ENCODE data around the gene PTPRD.

PTPRD gene

DNA sequence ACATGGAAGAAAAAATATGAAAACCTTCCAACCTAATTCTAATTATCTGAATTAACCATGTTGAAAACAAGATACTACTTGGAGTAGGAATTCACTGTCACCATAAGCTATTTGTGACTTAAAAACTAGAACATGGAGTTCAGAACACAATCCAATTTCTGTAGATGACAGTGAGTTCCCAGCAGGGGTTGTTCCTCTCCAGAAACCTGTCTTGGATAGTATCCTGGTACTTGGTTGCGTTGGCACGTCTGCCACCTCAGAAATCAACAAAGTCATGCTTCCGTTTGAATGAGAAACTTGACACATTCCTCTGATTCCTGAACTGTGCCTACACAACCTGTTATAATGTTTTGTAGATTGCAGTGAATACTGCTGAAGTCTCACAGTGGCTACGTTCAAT is 2023.3 kb downstream of the PTPRD start:
- Histone ChIP-seq H4K20me1 (ENCODE audit: control insufficient read depth, insufficient read depth, low read depth, low read length) (no peaks in the 10 kb centered on the region), H3K36me3 (ENCODE audit: control insufficient read depth, low read length) (no peaks in the 10 kb centered on the region), H3K79me2 (ENCODE audit: control insufficient read depth, low read length) (no peaks in the 10 kb centered on the region), H3K4me1 (ENCODE audit: control insufficient read depth, low read length) (no peaks in the 10 kb centered on the region), H3K4me3 (ENCODE audit: low read length) (no peak overlapping the region), H3K27me3 (ENCODE audit: control insufficient read depth, low read length) (no peaks in the 10 kb centered on the region), H3F3A (ENCODE audit: control insufficient read depth, insufficient read depth) (no peaks in the 10 kb centered on the region), H3K9me2 (replicated peaks; ENCODE audit: control insufficient read depth, low read length) (no peaks in the 10 kb centered on the region), H3K9me3 (ENCODE audit: control insufficient read depth, insufficient read depth, low read length) (no peaks in the 10 kb centered on the region), H3K27ac (ENCODE audit: low read depth, low read length) (no peak overlapping the region), H3K4me2 (ENCODE audit: low read length) (no peak overlapping the region)
- TF ChIP-seq, protein P1, sequence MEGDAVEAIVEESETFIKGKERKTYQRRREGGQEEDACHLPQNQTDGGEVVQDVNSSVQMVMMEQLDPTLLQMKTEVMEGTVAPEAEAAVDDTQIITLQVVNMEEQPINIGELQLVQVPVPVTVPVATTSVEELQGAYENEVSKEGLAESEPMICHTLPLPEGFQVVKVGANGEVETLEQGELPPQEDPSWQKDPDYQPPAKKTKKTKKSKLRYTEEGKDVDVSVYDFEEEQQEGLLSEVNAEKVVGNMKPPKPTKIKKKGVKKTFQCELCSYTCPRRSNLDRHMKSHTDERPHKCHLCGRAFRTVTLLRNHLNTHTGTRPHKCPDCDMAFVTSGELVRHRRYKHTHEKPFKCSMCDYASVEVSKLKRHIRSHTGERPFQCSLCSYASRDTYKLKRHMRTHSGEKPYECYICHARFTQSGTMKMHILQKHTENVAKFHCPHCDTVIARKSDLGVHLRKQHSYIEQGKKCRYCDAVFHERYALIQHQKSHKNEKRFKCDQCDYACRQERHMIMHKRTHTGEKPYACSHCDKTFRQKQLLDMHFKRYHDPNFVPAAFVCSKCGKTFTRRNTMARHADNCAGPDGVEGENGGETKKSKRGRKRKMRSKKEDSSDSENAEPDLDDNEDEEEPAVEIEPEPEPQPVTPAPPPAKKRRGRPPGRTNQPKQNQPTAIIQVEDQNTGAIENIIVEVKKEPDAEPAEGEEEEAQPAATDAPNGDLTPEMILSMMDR (IDR thresholded peaks at IDR 0.05; ENCODE audit: low read depth, low read length, poor library complexity, severe bottlenecking): no peak
- no peak for TF ChIP-seq EZH2phosphoT487 (IDR thresholded peaks at IDR 0.05; ENCODE audit: borderline replicate concordance, low read length)

DNA sequence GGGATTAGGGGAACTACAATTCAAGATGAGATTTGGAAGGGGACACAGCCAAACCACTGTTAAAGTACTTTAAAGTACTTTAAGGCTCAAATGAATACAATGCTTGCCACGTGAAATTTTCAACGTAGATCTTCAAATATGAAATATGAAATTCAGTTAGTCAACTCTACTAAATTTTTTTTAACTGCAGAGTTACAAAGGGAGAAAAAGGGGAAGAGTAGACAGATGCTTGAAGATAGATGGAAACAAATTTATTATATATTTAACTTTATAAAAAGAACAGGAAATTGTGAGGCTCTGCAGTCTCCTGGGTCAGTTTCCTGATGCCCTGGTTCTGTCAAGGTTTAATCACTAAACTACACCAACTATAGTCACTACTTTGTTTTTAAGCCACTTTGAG is 2027.8 kb downstream of the PTPRD start:
- no peak overlapping the region for H3K4me2 ChIP-seq (ENCODE audit: low read length)
- no peak for TF ChIP-seq EZH2phosphoT487 (IDR thresholded peaks at IDR 0.05; ENCODE audit: borderline replicate concordance, low read length)
- TF ChIP-seq, protein P1 (IDR thresholded peaks at IDR 0.05; ENCODE audit: low read depth, low read length, poor library complexity, severe bottlenecking): no peak

DNA sequence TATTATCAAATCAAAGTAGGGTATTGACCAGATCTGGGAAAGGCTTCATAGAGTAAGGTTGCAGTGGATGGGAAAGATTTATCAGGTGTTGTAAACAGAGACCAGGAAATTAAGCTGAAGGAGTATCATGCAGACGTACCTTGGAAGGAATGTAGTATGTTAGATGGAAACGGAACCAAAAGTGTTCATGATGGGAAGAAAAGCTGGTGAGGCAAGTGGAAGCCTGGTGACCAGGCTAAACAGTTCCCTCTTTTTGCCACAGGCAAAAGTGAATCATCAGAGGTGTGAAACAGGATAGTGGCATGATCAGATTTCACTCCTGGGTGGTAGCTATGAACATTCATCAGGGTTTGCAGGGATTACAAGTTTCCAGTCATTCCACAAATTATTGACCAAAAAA is 2033.1 kb downstream of the PTPRD start:
- H3K4me1 ChIP-seq (ENCODE audit: control insufficient read depth, low read length): no peaks in the 10 kb centered on the region
- H3F3A ChIP-seq (ENCODE audit: control insufficient read depth, insufficient read depth): no peaks in the 10 kb centered on the region
- no peaks in the 10 kb centered on the region for H3K9me3 ChIP-seq (ENCODE audit: control insufficient read depth, insufficient read depth, low read length)
- H3K36me3 ChIP-seq (ENCODE audit: control insufficient read depth, low read length): no peaks in the 10 kb centered on the region
- TF ChIP-seq EZH2phosphoT487 (IDR thresholded peaks at IDR 0.05; ENCODE audit: borderline replicate concordance, low read length): no peak
- TF ChIP-seq, protein P1 (IDR thresholded peaks at IDR 0.05; ENCODE audit: low read depth, low read length, poor library complexity, severe bottlenecking): no peak
- no peak overlapping the region for H3K4me3 ChIP-seq (ENCODE audit: low read length)
- H3K27ac ChIP-seq (ENCODE audit: low read depth, low read length): no peak overlapping the region
- no peaks in the 10 kb centered on the region for H3K9me2 ChIP-seq (replicated peaks; ENCODE audit: control insufficient read depth, low read length)
- no peaks in the 10 kb centered on the region for H4K20me1 ChIP-seq (ENCODE audit: control insufficient read depth, insufficient read depth, low read depth, low read length)
- H3K27me3 ChIP-seq (ENCODE audit: control insufficient read depth, low read length): no peaks in the 10 kb centered on the region
- no peaks in the 10 kb centered on the region for H3K79me2 ChIP-seq (ENCODE audit: control insufficient read depth, low read length)
- no peak overlapping the region for H3K4me2 ChIP-seq (ENCODE audit: low read length)

More for the DNA sequence above, 2027.8 kb downstream of the PTPRD start:
- Histone ChIP-seq H3K27ac (ENCODE audit: low read depth, low read length) (no peak overlapping the region), H3K27me3 (ENCODE audit: control insufficient read depth, low read length) (no peaks in the 10 kb centered on the region), H3K79me2 (ENCODE audit: control insufficient read depth, low read length) (no peaks in the 10 kb centered on the region), H3K4me1 (ENCODE audit: control insufficient read depth, low read length) (no peaks in the 10 kb centered on the region), H3K9me3 (ENCODE audit: control insufficient read depth, insufficient read depth, low read length) (no peaks in the 10 kb centered on the region), H3K9me2 (replicated peaks; ENCODE audit: control insufficient read depth, low read length) (no peaks in the 10 kb centered on the region), H3K36me3 (ENCODE audit: control insufficient read depth, low read length) (no peaks in the 10 kb centered on the region), H4K20me1 (ENCODE audit: control insufficient read depth, insufficient read depth, low read depth, low read length) (no peaks in the 10 kb centered on the region), H3K4me3 (ENCODE audit: low read length) (no peak overlapping the region), H3F3A (ENCODE audit: control insufficient read depth, insufficient read depth) (no peaks in the 10 kb centered on the region)

DNA sequence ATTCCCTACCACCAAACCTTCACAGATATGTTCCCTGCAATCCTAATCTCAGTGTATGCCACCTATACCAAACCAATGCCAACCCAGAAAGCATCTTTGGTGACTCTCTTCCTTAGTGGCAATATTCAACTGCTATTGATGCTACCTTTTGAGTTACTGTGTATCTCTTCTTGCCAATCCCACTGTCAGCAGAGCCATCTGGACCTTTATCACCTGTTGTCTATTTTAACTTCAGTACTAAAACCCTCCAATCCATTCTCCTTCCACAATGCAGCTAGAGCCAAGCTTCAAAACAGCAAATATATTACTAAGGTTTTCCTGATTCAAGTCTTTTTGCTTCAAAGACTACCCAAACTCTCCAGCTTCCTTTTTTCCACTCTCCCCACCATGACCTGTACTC is 2036.1 kb downstream of the PTPRD start:
- Histone ChIP-seq H3K27me3 (ENCODE audit: control insufficient read depth, low read length) (no peaks in the 10 kb centered on the region), H4K20me1 (ENCODE audit: control insufficient read depth, insufficient read depth, low read depth, low read length) (no peaks in the 10 kb centered on the region), H3K9me3 (ENCODE audit: control insufficient read depth, insufficient read depth, low read length) (no peaks in the 10 kb centered on the region), H3K4me2 (ENCODE audit: low read length) (no peak overlapping the region), H3K79me2 (ENCODE audit: control insufficient read depth, low read length) (no peaks in the 10 kb centered on the region), H3K9me2 (replicated peaks; ENCODE audit: control insufficient read depth, low read length) (no peaks in the 10 kb centered on the region), H3K4me3 (ENCODE audit: low read length) (no peak overlapping the region), H3K36me3 (ENCODE audit: control insufficient read depth, low read length) (no peaks in the 10 kb centered on the region), H3K27ac (ENCODE audit: low read depth, low read length) (no peak overlapping the region), H3K4me1 (ENCODE audit: control insufficient read depth, low read length) (no peaks in the 10 kb centered on the region), H3F3A (ENCODE audit: control insufficient read depth, insufficient read depth) (no peaks in the 10 kb centered on the region)
- TF ChIP-seq EZH2phosphoT487 (IDR thresholded peaks at IDR 0.05; ENCODE audit: borderline replicate concordance, low read length): no peak
- TF ChIP-seq, protein P1 (IDR thresholded peaks at IDR 0.05; ENCODE audit: low read depth, low read length, poor library complexity, severe bottlenecking): no peak

Data from DOHH2 (cell line).